Astrocyte of the spinal cord (primary cell): ENCODE measurements around the gene SORBS2.

ENCODE experiments used
- DNase-seq: peaks from one replicate; pipeline ENCODE4 v3.0.0; 2011; ENCODE audit warnings: low read depth, low spot score
- H3K4me3 ChIP-seq: 2 replicates; pipeline ENCODE4 v1.5.1; 2011; ENCODE audit warnings: low read depth, mild to moderate bottlenecking, low read length, moderate library complexity
- in situ Hi-C: cut with HindIII; loops from 2 replicates; pipeline ENCODE4 v1.10.0; 2017; ENCODE audit warnings: low sequenced_read_pairs
- TF ChIP-seq, protein P1 (sequence below): IDR thresholded peaks from 2 replicates; pipeline ENCODE4 v1.5.1; 2012; ENCODE audit warnings: low read depth, mild to moderate bottlenecking, low read length, inconsistent platforms

The SORBS2 gene

DNA sequence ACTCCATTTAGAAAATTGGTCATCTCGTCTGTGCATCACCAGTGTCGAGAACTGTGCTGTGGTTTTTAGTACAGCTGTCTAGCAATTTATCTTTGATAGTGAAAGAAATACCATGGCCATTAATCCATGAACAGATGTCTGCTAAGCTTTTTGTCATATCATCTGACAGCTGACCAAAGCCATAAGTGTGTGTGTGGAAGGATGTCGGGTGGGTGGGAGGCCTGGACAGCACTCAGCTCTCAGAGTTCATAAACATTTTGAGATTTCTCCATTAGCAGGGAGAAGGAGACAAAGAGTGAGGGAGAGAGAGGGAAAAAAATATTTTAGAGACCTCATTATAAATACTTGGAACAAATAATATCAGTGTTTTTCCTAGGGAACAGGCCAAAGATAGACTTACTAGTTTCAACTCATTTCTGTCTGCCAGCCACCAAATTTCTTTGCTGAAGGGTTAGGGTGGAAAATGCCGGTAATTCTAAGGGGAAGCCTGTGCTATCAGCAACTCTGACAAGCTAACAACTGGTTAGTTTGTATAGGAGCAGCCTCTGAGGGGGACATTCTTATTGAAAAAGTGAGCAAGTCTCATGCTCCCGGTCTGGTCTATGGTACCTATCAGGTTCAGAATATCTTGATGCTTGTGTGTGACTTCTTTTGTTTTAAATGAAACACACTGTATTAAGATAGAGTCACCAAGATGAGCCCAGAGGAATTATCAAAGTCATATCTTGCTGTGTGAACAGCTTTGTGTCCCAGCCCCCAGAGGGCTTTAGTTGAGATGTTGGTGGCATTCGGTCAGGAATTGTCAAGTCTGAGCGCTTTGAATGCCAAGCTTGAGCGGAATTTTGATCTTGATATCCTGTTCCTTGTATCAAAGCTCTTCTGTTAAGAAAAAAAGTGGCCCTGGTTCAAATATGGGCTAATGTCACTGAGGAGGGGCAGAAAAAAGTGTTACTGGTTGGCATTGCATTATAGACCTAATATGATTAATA, 234.7 kb downstream of the SORBS2 start:
- no peak overlapping the region for H3K4me3 ChIP-seq
- no peak for DNase-seq
- in situ Hi-C loops: no loop called here
- TF ChIP-seq, protein P1, sequence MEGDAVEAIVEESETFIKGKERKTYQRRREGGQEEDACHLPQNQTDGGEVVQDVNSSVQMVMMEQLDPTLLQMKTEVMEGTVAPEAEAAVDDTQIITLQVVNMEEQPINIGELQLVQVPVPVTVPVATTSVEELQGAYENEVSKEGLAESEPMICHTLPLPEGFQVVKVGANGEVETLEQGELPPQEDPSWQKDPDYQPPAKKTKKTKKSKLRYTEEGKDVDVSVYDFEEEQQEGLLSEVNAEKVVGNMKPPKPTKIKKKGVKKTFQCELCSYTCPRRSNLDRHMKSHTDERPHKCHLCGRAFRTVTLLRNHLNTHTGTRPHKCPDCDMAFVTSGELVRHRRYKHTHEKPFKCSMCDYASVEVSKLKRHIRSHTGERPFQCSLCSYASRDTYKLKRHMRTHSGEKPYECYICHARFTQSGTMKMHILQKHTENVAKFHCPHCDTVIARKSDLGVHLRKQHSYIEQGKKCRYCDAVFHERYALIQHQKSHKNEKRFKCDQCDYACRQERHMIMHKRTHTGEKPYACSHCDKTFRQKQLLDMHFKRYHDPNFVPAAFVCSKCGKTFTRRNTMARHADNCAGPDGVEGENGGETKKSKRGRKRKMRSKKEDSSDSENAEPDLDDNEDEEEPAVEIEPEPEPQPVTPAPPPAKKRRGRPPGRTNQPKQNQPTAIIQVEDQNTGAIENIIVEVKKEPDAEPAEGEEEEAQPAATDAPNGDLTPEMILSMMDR: no peak

DNA sequence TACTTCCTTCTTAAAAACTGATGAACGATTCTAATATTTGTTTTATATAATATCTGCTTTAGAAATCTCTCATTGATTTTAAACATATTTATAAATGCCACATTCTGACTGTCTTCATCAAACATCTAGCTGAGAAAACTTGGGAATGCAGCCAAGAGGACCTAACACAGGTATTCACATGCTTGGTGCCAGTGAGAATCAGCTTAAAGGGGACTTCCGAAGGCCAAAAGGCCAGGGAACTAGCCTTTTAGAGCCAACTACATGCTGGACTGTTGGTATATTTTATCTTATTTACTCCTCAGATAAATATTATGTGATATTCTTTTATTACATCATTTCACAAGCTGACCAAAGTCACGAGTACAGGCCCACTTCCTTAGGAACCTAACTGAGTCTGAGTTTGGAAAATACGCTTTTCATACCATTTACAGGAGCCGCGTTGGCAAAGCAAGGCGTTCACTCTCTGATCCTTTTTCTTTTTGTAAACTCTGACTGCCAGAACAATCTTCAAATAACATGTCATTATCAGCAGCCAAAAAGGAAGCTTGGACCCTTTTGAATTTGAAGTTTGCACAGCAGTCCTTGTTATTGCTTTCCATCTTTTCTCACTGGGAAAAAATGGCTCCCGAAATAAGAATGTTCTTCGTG, 235.6 kb downstream of the SORBS2 start:
- TF ChIP-seq, protein P1: no peak
- in situ Hi-C loops: no loop called here
- no peak for DNase-seq
- no peak overlapping the region for H3K4me3 ChIP-seq

DNA sequence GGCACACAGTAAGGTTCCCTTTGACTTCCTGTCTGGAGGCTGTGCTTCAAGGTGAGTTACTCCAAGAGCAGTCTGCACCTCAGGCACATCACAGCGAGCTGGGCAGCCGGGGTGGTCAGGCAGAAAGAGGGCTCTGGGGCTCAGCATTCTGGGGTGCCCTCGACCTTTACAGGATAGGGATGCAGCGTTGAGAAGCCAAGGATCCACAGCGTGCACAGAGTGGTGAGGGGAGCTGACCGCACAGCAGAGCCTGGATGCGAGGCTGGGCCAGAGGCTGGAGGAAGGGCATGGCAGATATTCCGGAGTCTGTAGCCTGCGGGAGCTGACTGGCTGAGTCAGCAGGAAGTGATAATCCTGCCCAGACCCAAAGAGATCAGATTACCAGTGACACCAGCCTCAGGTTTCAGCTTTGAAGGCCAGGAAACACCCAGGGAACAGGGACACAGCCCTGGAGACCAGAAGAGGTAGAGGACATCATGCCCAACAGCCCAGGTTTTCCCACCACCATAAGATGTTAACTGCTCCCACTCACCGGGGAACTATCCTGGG, 238.3 kb downstream of the SORBS2 start:
- H3K4me3 ChIP-seq: no peak overlapping the region
- peak; percentile 83 for DNase-seq
- TF ChIP-seq, protein P1: no peak
- in situ Hi-C loops: no loop called here

DNA sequence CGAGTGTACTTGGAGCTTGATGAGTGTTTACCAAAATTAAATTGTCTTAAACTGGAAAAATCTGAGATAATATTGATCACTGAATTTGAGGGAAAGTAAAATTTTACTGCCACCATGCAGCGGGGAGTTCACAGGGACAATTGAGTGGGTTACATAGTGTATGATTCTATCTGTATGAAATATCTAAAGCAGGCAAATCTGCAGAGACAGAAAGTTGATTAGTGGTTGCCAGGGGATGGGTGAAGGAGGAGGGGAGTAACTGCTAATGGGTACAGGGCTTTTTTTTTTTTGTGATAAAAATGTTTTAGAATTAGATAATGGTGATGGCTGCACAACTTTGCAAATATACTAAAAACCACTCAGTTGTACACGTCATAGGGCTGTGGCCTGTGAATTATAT, 241.3 kb downstream of the SORBS2 start:
- no peak for DNase-seq
- H3K4me3 ChIP-seq: no peak overlapping the region
- in situ Hi-C loops: no loop called here
- TF ChIP-seq, protein P1: no peak

DNA sequence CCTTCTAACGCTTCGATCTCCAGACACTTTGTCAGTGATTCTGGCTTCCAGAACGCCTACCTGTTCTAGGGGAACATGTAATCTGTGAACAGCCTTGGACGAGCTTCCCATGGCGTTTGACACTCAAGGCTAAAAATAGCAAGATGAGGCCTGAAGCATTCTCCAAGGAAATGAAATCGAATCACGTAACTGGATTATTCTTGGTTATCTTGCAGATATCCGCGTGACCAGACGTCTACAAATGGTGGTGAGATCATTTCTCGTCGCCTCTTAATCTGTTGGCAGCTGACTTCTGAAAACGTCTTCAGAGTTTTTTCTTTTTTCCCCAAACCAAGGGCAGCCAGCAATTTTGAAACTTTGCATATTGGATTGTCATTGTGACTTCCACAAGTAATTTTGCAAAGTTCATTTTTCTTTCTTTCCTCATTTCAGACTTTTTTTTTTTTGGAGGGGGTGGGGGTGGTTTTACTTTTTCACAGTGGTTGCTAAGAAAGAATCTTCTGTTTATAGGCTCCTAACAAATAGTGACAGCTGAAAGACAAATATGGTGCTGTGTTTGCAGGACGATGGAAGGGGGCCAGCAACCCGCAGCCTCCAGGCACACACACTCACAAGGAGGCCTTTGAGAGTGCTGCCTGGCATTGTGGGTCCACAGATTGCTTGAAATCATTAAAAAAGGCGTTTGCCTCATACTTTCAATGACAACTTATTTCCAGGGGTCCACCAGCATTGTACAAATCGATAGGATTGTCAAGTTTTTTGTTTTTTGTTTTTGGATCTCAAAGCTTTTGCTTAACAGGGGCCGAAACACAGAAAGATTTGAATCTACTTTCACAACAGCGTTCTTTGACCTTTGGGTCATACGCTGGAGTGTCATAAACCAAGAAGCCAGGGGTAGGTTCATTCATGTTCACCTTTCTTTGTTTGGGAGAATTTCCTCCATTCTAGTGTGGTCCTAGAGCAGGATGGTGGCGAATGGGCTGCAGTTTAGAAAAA, 244.3 kb downstream of the SORBS2 start:
- H3K4me3 ChIP-seq: no peak overlapping the region
- in situ Hi-C loops: no loop called here

More for the DNA sequence above, 244.3 kb downstream of the SORBS2 start:
- peak; percentile 74 for DNase-seq
- TF ChIP-seq, protein P1: no peak
